Gastrocnemius medialis (tissue), 4 donors: Measurements from ENCODE around the gene ADORA2A. TPM values are rescaled to one million over a fixed set of nuclear protein-coding genes. Genes with fewer than 3 reads are reported as not detected.

ENCODE experiments used
- ATAC-seq, 2 donors: fragments of 150-250 bp; one replicate each; pipeline ENCODE4 v1.9.1; 2016
- DNase-seq, 2 donors: peaks; one replicate each; pipeline ENCODE4 v3.0.0-alpha.2; 2019
- H3K27ac ChIP-seq, 4 donors: fragments of 200-600 bp; sonication (generic); 1 replicate in 1 of 4; 2 replicates in 3 of 4; pipeline ENCODE4 v1.5.1; 2016 to 2018; ENCODE audit warnings: mild to moderate bottlenecking in 2 of 4, moderate library complexity in 1 of 4
- H3K27me3 ChIP-seq, 3 donors: fragments of 200-600 bp; sonication (generic) in 2 of 3; 1 replicate in 1 of 3; 2 replicates in 2 of 3; pipeline versions ENCODE4 v1.5.1 to v1.6.0; 2016 to 2019; ENCODE audit warnings: mild to moderate bottlenecking in 1 of 3, moderate library complexity in 1 of 3
- H3K36me3 ChIP-seq, 2 donors: fragments of 200-600 bp; sonication (generic) in 1 of 2; one replicate each; pipeline ENCODE4 v1.5.1; 2017 to 2018
- H3K4me1 ChIP-seq, 2 donors: fragments of 200-600 bp; sonication (generic) in 1 of 2; one replicate each; pipeline ENCODE4 v1.5.1; 2016 to 2017; ENCODE audit warnings: mild to moderate bottlenecking in 2 of 2
- H3K4me3 ChIP-seq, 4 donors: fragments of 200-600 bp; sonication (generic) in 3 of 4; 1 replicate in 1 of 4; 2 replicates in 3 of 4; pipeline ENCODE4 v1.5.1; 2016 to 2019; ENCODE audit warnings: mild to moderate bottlenecking in 2 of 4
- H3K9me3 ChIP-seq, 3 donors: fragments of 200-600 bp; sonication (generic) in 2 of 3; 1 replicate in 1 of 3; 2 replicates in 2 of 3; pipeline ENCODE4 v1.5.1; 2016 to 2019
- POLR2A ChIP-seq, 2 donors: fragments of 450-650 bp; IDR thresholded peaks; one replicate each; pipeline ENCODE4 v1.6.1; 2017; ENCODE audit warnings: antibody characterized with exemption in 2 of 2, mild to moderate bottlenecking in 2 of 2, moderate library complexity in 2 of 2
- in situ Hi-C, 4 donors: fragments of 200-750 bp; cut with MboI; loops; one replicate each; pipeline versions ENCODE4 v1.15.0 to v1.8.0; 2017; ENCODE audit warnings: low sequenced_read_pairs in 4 of 4
- intact Hi-C: fragments of 100-400 bp; cut with DNase I; formaldehyde crosslinking; loops from one replicate; pipeline ENCODE4 v1.15.1; 2023; ENCODE audit warnings: low total_unique reads
- total RNA-seq, 4 donors: library from RNA; depleted of rRNA; stranded (reverse); fragments of >200 nt; gene quantifications; one replicate each; pipeline versions ENCODE4 v1.1.0 to v1.2.3, GENCODE V29; 2016
- TF ChIP-seq, protein P1 (sequence below), 5 experiments: fragments of 450-650 bp in 3 of 5; fragments of 200-600 bp in 2 of 5; sonication (generic) in 2 of 5; IDR thresholded peaks in 4 of 5; conservative IDR thresholded peaks in 1 of 5; 1 replicate in 4 of 5; 2 replicates in 1 of 5; pipeline ENCODE4 v1.5.1; 2016 to 2019; ENCODE audit warnings: antibody characterized with exemption in 5 of 5, mild to moderate bottlenecking in 3 of 5, moderate library complexity in 3 of 5

ADORA2A gene
- total RNA-seq, 4 donors from 2014 or later = 0.39 to 3.6 (median 1.2) TPM

DNA sequence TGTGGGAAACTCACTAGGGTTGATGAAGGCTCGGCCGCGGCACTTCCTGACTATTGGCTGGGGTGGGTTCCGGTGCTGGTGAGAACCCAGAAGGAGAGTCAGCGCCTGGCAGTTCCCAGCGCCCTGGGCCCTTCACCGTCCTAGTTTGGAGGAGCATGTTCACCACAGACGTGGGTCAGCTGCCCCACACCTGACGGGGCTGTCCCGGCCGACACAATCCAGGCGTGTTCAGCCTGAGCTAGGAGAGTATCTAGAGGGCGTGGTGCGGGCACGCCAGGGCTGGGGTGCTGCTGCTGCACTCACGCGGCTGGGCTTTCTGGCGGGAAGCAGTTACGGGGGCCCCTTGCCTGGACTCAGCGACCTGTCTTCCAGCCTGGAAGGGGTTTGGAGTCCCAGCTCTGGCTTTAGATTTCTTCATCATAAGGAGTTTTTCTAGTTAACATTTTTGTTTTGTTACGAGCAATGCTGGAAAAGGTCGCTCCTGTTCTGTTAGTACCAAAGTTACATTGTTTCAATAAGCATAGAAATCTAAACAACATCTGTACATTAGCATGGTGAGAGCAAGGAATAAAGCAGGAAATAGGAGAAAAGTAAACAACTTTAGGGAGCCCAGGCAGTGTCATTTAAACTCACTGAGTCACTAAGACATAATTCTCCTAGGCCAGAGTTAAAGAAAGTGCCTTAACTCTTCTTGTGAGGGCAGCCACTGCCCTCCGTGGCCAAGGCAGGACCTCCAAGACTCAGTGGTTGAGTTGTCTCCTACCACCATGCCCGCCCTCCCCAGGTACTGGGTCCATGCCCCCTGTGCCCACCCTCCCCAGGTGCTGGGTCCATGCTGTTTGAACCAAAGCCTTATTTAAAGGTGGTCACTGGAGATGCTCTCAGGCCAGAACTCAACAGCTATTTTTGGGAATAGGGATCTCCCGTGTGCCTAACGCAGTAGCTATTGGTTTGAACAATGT, 12.1 kb upstream of the ADORA2A start:
- in situ Hi-C loops = loop anchor here in 2 of 4 donors (5.0 to 10.0 kb wide), 2 partner anchors 80 to 112 kb away; partner anchors contain the start of gene UPB1 (in 1 of the 2)
- peaks cover 0 to 37% of the 10 kb centered on the region in 2 donors for H3K36me3 ChIP-seq
- intact Hi-C loops = loop anchor here (5.0 kb wide), 1 partner anchor 88 kb away; no protein-coding TSS in a partner anchor
- ATAC-seq = no peak
- DNase-seq = no peak
- peaks cover 1 to 6% of the 10 kb centered on the region in 2 donors for H3K4me1 ChIP-seq
- H3K4me3 ChIP-seq = no peak overlapping the region
- H3K9me3 ChIP-seq = no peaks in the 10 kb centered on the region
- H3K27ac ChIP-seq = peak overlapping the region in 2 of 4 donors; percentile 37 to 58
- H3K27me3 ChIP-seq = no peaks in the 10 kb centered on the region
- TF ChIP-seq, protein P1, sequence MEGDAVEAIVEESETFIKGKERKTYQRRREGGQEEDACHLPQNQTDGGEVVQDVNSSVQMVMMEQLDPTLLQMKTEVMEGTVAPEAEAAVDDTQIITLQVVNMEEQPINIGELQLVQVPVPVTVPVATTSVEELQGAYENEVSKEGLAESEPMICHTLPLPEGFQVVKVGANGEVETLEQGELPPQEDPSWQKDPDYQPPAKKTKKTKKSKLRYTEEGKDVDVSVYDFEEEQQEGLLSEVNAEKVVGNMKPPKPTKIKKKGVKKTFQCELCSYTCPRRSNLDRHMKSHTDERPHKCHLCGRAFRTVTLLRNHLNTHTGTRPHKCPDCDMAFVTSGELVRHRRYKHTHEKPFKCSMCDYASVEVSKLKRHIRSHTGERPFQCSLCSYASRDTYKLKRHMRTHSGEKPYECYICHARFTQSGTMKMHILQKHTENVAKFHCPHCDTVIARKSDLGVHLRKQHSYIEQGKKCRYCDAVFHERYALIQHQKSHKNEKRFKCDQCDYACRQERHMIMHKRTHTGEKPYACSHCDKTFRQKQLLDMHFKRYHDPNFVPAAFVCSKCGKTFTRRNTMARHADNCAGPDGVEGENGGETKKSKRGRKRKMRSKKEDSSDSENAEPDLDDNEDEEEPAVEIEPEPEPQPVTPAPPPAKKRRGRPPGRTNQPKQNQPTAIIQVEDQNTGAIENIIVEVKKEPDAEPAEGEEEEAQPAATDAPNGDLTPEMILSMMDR (IDR thresholded peaks at IDR 0.05 in 4 of 5, conservative IDR thresholded peaks at IDR 0.05 in 1 of 5) = no peak
- TF ChIP-seq POLR2A (IDR thresholded peaks at IDR 0.05) = no peak

GRCh38 chr22:24416095-24416494, 11.3 kb upstream of the ADORA2A start:
- H3K4me1 ChIP-seq = peaks cover 9 to 13% of the 10 kb centered on the region in 2 donors
- no peak overlapping the region for H3K4me3 ChIP-seq
- intact Hi-C loops (loop anchor here (5.0 kb wide), 1 partner anchor 89 kb away; no protein-coding TSS in a partner anchor), in situ Hi-C loops (loop anchor here in 2 of 4 donors (5.0 to 10.0 kb wide), 2 partner anchors 79 to 111 kb away; partner anchors contain the start of gene UPB1 (in 1 of the 2))
- ATAC-seq (no peak), DNase-seq (no peak)
- no peaks in the 10 kb centered on the region for H3K9me3 ChIP-seq
- H3K27ac ChIP-seq = no peak overlapping the region
- H3K36me3 ChIP-seq = peaks cover 0 to 37% of the 10 kb centered on the region in 2 donors
- no peaks in the 10 kb centered on the region for H3K27me3 ChIP-seq
- TF ChIP-seq, protein P1 (IDR thresholded peaks at IDR 0.05 in 4 of 5, conservative IDR thresholded peaks at IDR 0.05 in 1 of 5) = no peak
- TF ChIP-seq POLR2A (IDR thresholded peaks at IDR 0.05) = no peak

GRCh38 chr22:24416611-24417010, 10.8 kb upstream of the ADORA2A start:
- Histone ChIP-seq H3K36me3 (peaks cover 0 to 37% of the 10 kb centered on the region in 2 donors), H3K9me3 (no peaks in the 10 kb centered on the region), H3K4me3 (no peak overlapping the region), H3K27me3 (no peaks in the 10 kb centered on the region), H3K27ac (no peak overlapping the region), H3K4me1 (peaks cover 11 to 13% of the 10 kb centered on the region in 2 donors)
- TF ChIP-seq, protein P1 (IDR thresholded peaks at IDR 0.05 in 4 of 5, conservative IDR thresholded peaks at IDR 0.05 in 1 of 5) = no peak
- in situ Hi-C loops = loop anchor here in 2 of 4 donors (5.0 to 10.0 kb wide), 2 partner anchors 78 to 111 kb away; partner anchors contain the start of gene UPB1 (in 1 of the 2)
- DNase-seq (no peak), ATAC-seq (no peak)
- intact Hi-C loops = loop anchor here (5.0 kb wide), 1 partner anchor 89 kb away; no protein-coding TSS in a partner anchor

GRCh38 chr22:24417200-24417599, 10.2 kb upstream of the ADORA2A start:
- Histone ChIP-seq H3K36me3 (peaks cover 0 to 37% of the 10 kb centered on the region in 2 donors), H3K27me3 (no peaks in the 10 kb centered on the region), H3K4me3 (no peak overlapping the region), H3K9me3 (no peaks in the 10 kb centered on the region), H3K4me1 (peaks cover 11 to 13% of the 10 kb centered on the region in 2 donors), H3K27ac (no peak overlapping the region)
- intact Hi-C loops = loop anchor here (5.0 kb wide), 1 partner anchor 90 kb away; no protein-coding TSS in a partner anchor
- in situ Hi-C loops = loop anchor here in 2 of 4 donors (5.0 to 10.0 kb wide), 2 partner anchors 78 to 110 kb away; partner anchors contain the start of gene UPB1 (in 1 of the 2)
- DNase-seq (no peak), ATAC-seq (no peak)
- TF ChIP-seq, protein P1 (IDR thresholded peaks at IDR 0.05 in 4 of 5, conservative IDR thresholded peaks at IDR 0.05 in 1 of 5) = no peak
- TF ChIP-seq POLR2A (IDR thresholded peaks at IDR 0.05) = no peak
